Measurements from ENCODE around the gene NEDD4.

Gene NEDD4

GRCh38 chr15:55937040-55937439 lies 56.4 kb downstream of the NEDD4 start:
- no peak overlapping the region for H3K4me2 ChIP-seq (ENCODE audit: low read length)
- H3K4me3 ChIP-seq (ENCODE audit: low read depth, low read length, poor library complexity, severe bottlenecking): no peak overlapping the region
- no peaks in the 10 kb centered on the region for H3K79me2 ChIP-seq (ENCODE audit: insufficient read depth, low read length)
- no peaks in the 10 kb centered on the region; the same call in 1 of the 2 replicates for H3K9me3 ChIP-seq (ENCODE audit: low read length)
- H2AFZ ChIP-seq (ENCODE audit: low read length): no peak overlapping the region
- H3K36me3 ChIP-seq (ENCODE audit: insufficient read depth, low read length): no peaks in the 10 kb centered on the region
- no peaks in the 10 kb centered on the region for H3K9me2 ChIP-seq (ENCODE audit: low read depth, low read length)
- no peaks in the 10 kb centered on the region for H3K4me1 ChIP-seq (ENCODE audit: insufficient read depth, low read length, severe bottlenecking)
- no peaks in the 10 kb centered on the region for H3F3A ChIP-seq (ENCODE audit: insufficient read depth, low read length)
- H3K9ac ChIP-seq (ENCODE audit: low read length): no peak overlapping the region
- H3K27ac ChIP-seq (ENCODE audit: low read depth, low read length, poor library complexity, severe bottlenecking): no peak overlapping the region
- no peaks in the 10 kb centered on the region for H3K27me3 ChIP-seq (ENCODE audit: insufficient read depth, low read length)
- TF ChIP-seq, protein P1, sequence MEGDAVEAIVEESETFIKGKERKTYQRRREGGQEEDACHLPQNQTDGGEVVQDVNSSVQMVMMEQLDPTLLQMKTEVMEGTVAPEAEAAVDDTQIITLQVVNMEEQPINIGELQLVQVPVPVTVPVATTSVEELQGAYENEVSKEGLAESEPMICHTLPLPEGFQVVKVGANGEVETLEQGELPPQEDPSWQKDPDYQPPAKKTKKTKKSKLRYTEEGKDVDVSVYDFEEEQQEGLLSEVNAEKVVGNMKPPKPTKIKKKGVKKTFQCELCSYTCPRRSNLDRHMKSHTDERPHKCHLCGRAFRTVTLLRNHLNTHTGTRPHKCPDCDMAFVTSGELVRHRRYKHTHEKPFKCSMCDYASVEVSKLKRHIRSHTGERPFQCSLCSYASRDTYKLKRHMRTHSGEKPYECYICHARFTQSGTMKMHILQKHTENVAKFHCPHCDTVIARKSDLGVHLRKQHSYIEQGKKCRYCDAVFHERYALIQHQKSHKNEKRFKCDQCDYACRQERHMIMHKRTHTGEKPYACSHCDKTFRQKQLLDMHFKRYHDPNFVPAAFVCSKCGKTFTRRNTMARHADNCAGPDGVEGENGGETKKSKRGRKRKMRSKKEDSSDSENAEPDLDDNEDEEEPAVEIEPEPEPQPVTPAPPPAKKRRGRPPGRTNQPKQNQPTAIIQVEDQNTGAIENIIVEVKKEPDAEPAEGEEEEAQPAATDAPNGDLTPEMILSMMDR (IDR thresholded peaks at IDR 0.05; ENCODE audit: low read length): no peak
- TF ChIP-seq EZH2 (IDR thresholded peaks at IDR 0.05; ENCODE audit: borderline replicate concordance, low read length): no peak
- H4K20me1 ChIP-seq (ENCODE audit: insufficient read depth, low read length): no peaks in the 10 kb centered on the region

GRCh38 chr15:55928955-55929354 lies 64.5 kb downstream of the NEDD4 start:
- Histone ChIP-seq H3K9me3 (ENCODE audit: low read length) (no peaks in the 10 kb centered on the region), H3K4me2 (ENCODE audit: low read length) (no peak overlapping the region), H3K9me2 (ENCODE audit: low read depth, low read length) (no peaks in the 10 kb centered on the region), H3K27ac (ENCODE audit: low read depth, low read length, poor library complexity, severe bottlenecking) (no peak overlapping the region), H3K36me3 (ENCODE audit: insufficient read depth, low read length) (no peaks in the 10 kb centered on the region), H3K79me2 (ENCODE audit: insufficient read depth, low read length) (no peaks in the 10 kb centered on the region), H3F3A (ENCODE audit: insufficient read depth, low read length) (no peaks in the 10 kb centered on the region), H3K9ac (ENCODE audit: low read length) (no peak overlapping the region), H3K4me3 (ENCODE audit: low read depth, low read length, poor library complexity, severe bottlenecking) (no peak overlapping the region), H2AFZ (ENCODE audit: low read length) (no peak overlapping the region), H4K20me1 (ENCODE audit: insufficient read depth, low read length) (no peaks in the 10 kb centered on the region), H3K4me1 (ENCODE audit: insufficient read depth, low read length, severe bottlenecking) (no peaks in the 10 kb centered on the region), H3K27me3 (ENCODE audit: insufficient read depth, low read length) (no peaks in the 10 kb centered on the region)
- TF ChIP-seq, protein P1 (IDR thresholded peaks at IDR 0.05; ENCODE audit: low read length): no peak
- no peak for TF ChIP-seq EZH2 (IDR thresholded peaks at IDR 0.05; ENCODE audit: borderline replicate concordance, low read length)

GRCh38 chr15:55921744-55922143 lies 71.7 kb downstream of the NEDD4 start:
- Histone ChIP-seq H3K9me3 (ENCODE audit: low read length) (no peaks in the 10 kb centered on the region), H4K20me1 (ENCODE audit: insufficient read depth, low read length) (no peaks in the 10 kb centered on the region), H3K27ac (ENCODE audit: low read depth, low read length, poor library complexity, severe bottlenecking) (no peak overlapping the region), H3K4me3 (ENCODE audit: low read depth, low read length, poor library complexity, severe bottlenecking) (no peak overlapping the region), H3K27me3 (ENCODE audit: insufficient read depth, low read length) (no peaks in the 10 kb centered on the region), H3K4me1 (ENCODE audit: insufficient read depth, low read length, severe bottlenecking) (no peaks in the 10 kb centered on the region), H3F3A (ENCODE audit: insufficient read depth, low read length) (no peaks in the 10 kb centered on the region), H3K79me2 (ENCODE audit: insufficient read depth, low read length) (no peaks in the 10 kb centered on the region), H3K36me3 (ENCODE audit: insufficient read depth, low read length) (no peaks in the 10 kb centered on the region), H3K9me2 (ENCODE audit: low read depth, low read length) (no peaks in the 10 kb centered on the region), H3K9ac (ENCODE audit: low read length) (no peak overlapping the region), H3K4me2 (ENCODE audit: low read length) (no peak overlapping the region), H2AFZ (ENCODE audit: low read length) (no peak overlapping the region)
- TF ChIP-seq, protein P1 (IDR thresholded peaks at IDR 0.05; ENCODE audit: low read length): no peak
- no peak for TF ChIP-seq EZH2 (IDR thresholded peaks at IDR 0.05; ENCODE audit: borderline replicate concordance, low read length)

Measured in OCI-LY1 (cell line).